A549 (cell line): ENCODE data around the gene SLC1A3. TPM values are rescaled to one million over a fixed set of nuclear protein-coding genes. Genes with fewer than 3 reads are reported as not detected.

ENCODE experiments used
- ATAC-seq, 2 experiments: fragments of 200-7000 bp in 1 of 2; fragments of >200 bp in 1 of 2; cut with Nextera tagmentation in 1 of 2; cut with Tn5 transposase in 1 of 2; 3 replicates each; pipeline versions ENCODE4 v1.8.0 to v1.9.1; 2018 to 2020; ENCODE audit warnings: mild to moderate bottlenecking in 1 of 2, moderate library complexity in 1 of 2
- CTCF ChIA-PET: fragments of 300-600 bp; sonication (Branson Sonifier 250); formaldehyde crosslinking; extraction: SDS; loops from one replicate; lab custom pipeline; 2021; ENCODE audit warnings: antibody characterized with exemption, inconsistent platforms; lab: Yijun Ruan, JAX
- POLR2A ChIA-PET: fragments of 350-600 bp; formaldehyde crosslinking; extraction: SDS; loops from one replicate; lab custom pipeline; 2021; ENCODE audit warnings: antibody characterized with exemption, inconsistent platforms; lab: Yijun Ruan, JAX
- DNase-seq, 2 experiments: peaks; one replicate each; pipeline versions ENCODE4 v3.0.0 to v3.0.0-alpha.2; 2011 to 2016; ENCODE audit warnings: low read depth in 1 of 2, low spot score in 1 of 2
- FAIRE-seq: peaks from 2 replicates; lab custom pipeline; 2011; peaks lifted over from hg19 to GRCh38; lab: Jason Lieb, UNC
- H3K27ac ChIP-seq, 2 experiments: fragments of >200 bp; sonication (Bioruptor Twin); formaldehyde crosslinking; 3 replicates each; pipeline ENCODE4 v1.5.1; 2016 to 2017
- H3K4me1 ChIP-seq: fragments of >200 bp; sonication (Bioruptor Twin); formaldehyde crosslinking; 3 replicates; pipeline ENCODE4 v1.6.1; 2016
- H3K4me2 ChIP-seq: fragments of >200 bp; sonication (Bioruptor Twin); formaldehyde crosslinking; 3 replicates; pipeline ENCODE4 v1.6.1; 2016
- H3K4me3 ChIP-seq: fragments of >200 bp; sonication (Bioruptor Twin); formaldehyde crosslinking; 3 replicates; pipeline ENCODE4 v1.5.1; 2016
- H3K9me3 ChIP-seq: fragments of >200 bp; sonication (Bioruptor Twin); formaldehyde crosslinking; 3 replicates; pipeline ENCODE4 v1.6.1; 2016
- CBX8 ChIP-seq: fragments of 200-600 bp; sonication (generic); IDR thresholded peaks from 2 replicates; pipeline ENCODE4 v1.6.1; 2016
- CHD2 ChIP-seq: fragments of 150-350 bp; IDR thresholded peaks from 2 replicates; pipeline ENCODE4 v1.6.1; 2014; ENCODE audit warnings: low read length; ENCODE audit not compliant: partially characterized antibody
- ESRRA ChIP-seq: fragments of 150-350 bp; IDR thresholded peaks from 2 replicates; pipeline ENCODE4 v1.6.1; 2014; ENCODE audit warnings: mild to moderate bottlenecking, low read length, borderline replicate concordance
- FOSB ChIP-seq: fragments of 250-450 bp; sonication (Bioruptor Pico); IDR thresholded peaks from 2 replicates; pipeline ENCODE4 v1.5.0; 2020; ENCODE audit warnings: mild to moderate bottlenecking, moderate library complexity
- FOSL2 ChIP-seq, 2 experiments: fragments of 450-650 bp in 1 of 2; fragments of >200 bp in 1 of 2; sonication (Bioruptor Twin) in 1 of 2; formaldehyde crosslinking; IDR thresholded peaks; 2 replicates each; pipeline versions ENCODE4 v1.5.0 to v1.6.1; 2016 to 2020; ENCODE audit warnings: mild to moderate bottlenecking in 1 of 2, moderate library complexity in 1 of 2
- FOXS1 ChIP-seq: fragments of 250-450 bp; sonication (Bioruptor Pico); IDR thresholded peaks from 2 replicates; pipeline ENCODE4 v1.5.0; 2020; ENCODE audit warnings: mild to moderate bottlenecking, moderate library complexity
- GATA3 ChIP-seq: IDR thresholded peaks from 2 replicates; pipeline ENCODE4 v1.6.1; 2012; ENCODE audit warnings: borderline replicate concordance
- HEYL ChIP-seq: fragments of 250-450 bp; sonication (Bioruptor Pico); IDR thresholded peaks from 2 replicates; pipeline ENCODE4 v1.8.0; 2021; ENCODE audit warnings: mild to moderate bottlenecking, moderate library complexity
- HOXB5 ChIP-seq: fragments of 250-450 bp; sonication (Bioruptor Pico); IDR thresholded peaks from 2 replicates; pipeline ENCODE4 v1.5.0; 2020; ENCODE audit warnings: mild to moderate bottlenecking, moderate library complexity
- JUN ChIP-seq, 2 experiments: fragments of >200 bp; sonication (Bioruptor Twin); formaldehyde crosslinking; IDR thresholded peaks; 2 replicates in 1 of 2; 3 replicates in 1 of 2; pipeline ENCODE4 v1.6.1; 2016 to 2017
- JUNB ChIP-seq: fragments of >200 bp; sonication (Bioruptor Twin); formaldehyde crosslinking; IDR thresholded peaks from 2 replicates; pipeline ENCODE4 v1.6.1; 2016
- MYC ChIP-seq: IDR thresholded peaks from 2 replicates; pipeline ENCODE4 v1.6.1; 2012; ENCODE audit warnings: mild to moderate bottlenecking, inconsistent platforms, low read length, improper control_type of control experiment, borderline replicate concordance
- NPAS2 ChIP-seq: fragments of 250-450 bp; sonication (Bioruptor Pico); IDR thresholded peaks from 2 replicates; pipeline ENCODE4 v1.8.0; 2022; ENCODE audit warnings: mild to moderate bottlenecking, moderate library complexity, borderline replicate concordance
- NR3C1 ChIP-seq: fragments of >200 bp; sonication (Bioruptor Twin); formaldehyde crosslinking; IDR thresholded peaks from 3 replicates; pipeline ENCODE4 v1.6.1; 2017
- PHF8 ChIP-seq: fragments of 200-600 bp; sonication (generic); IDR thresholded peaks from 2 replicates; pipeline ENCODE4 v1.6.1; 2016; ENCODE audit warnings: low read depth, mild to moderate bottlenecking, antibody characterized with exemption, moderate library complexity, borderline replicate concordance
- POLR2AphosphoS2 ChIP-seq: conservative IDR thresholded peaks from 2 replicates; pipeline ENCODE4 v1.6.1; 2012; ENCODE audit warnings: low read length, improper control_type of control experiment, inconsistent platforms
- SMC3 ChIP-seq: fragments of >200 bp; sonication (Bioruptor Twin); formaldehyde crosslinking; IDR thresholded peaks from 3 replicates; pipeline ENCODE4 v1.6.1; 2018; ENCODE audit warnings: inconsistent platforms
- TP53 ChIP-seq: fragments of 250-450 bp; sonication (Bioruptor Pico); IDR thresholded peaks from 2 replicates; pipeline ENCODE4 v1.5.0; 2021; ENCODE audit warnings: mild to moderate bottlenecking, moderate library complexity
- ZC3H11A ChIP-seq: fragments of 450-650 bp; IDR thresholded peaks from 2 replicates; pipeline ENCODE4 v1.6.1; 2014; ENCODE audit warnings: antibody characterized with exemption, mild to moderate bottlenecking
- WGBS: methylation state at CpG from one replicate; pipeline ENCODE4 v1.1.6; 2017; ENCODE audit errors: missing lambda C conversion rate; 5-methylcytosine and 5-hydroxymethylcytosine counted together
- polyA plus RNA-seq, 4 experiments: library from polyadenylated mRNA; depleted of rRNA in 3 of 4; stranded (reverse); fragments of >200 nt; fragmentation: RNase III in 1 of 4; extraction: RNeasy Plus Mini Kit Qiagen cat#74134 plus additional on column Dnase treatment in 1 of 4; gene quantifications; 2 replicates in 3 of 4; 3 replicates in 1 of 4; pipeline ENCODE4 v1.2.3, GENCODE V29; 2011 to 2017
- TF ChIP-seq, protein P1 (sequence below): IDR thresholded peaks from 2 replicates; pipeline ENCODE4 v1.6.1; 2012
- TF ChIP-seq, protein P2 (sequence below): fragments of 450-650 bp; IDR thresholded peaks from 2 replicates; pipeline ENCODE4 v1.6.1; 2014; ENCODE audit warnings: antibody characterized with exemption
- TF ChIP-seq, protein P3 (sequence below): IDR thresholded peaks from 2 replicates; pipeline ENCODE4 v1.6.1; 2012
- TF ChIP-seq, protein P4 (sequence below): fragments of >200 bp; sonication (Bioruptor Twin); formaldehyde crosslinking; IDR thresholded peaks from 3 replicates; pipeline ENCODE4 v1.5.1; 2016
- TF ChIP-seq, protein P5 (sequence below): fragments of 200-600 bp; sonication (generic); IDR thresholded peaks from 2 replicates; pipeline ENCODE4 v1.6.1; 2016; ENCODE audit warnings: antibody characterized with exemption, mild to moderate bottlenecking, moderate library complexity

SLC1A3 gene
- polyA plus RNA-seq, 2 of the 4 experiments (the other 2 are of a cell fraction), result not detected

DNA sequence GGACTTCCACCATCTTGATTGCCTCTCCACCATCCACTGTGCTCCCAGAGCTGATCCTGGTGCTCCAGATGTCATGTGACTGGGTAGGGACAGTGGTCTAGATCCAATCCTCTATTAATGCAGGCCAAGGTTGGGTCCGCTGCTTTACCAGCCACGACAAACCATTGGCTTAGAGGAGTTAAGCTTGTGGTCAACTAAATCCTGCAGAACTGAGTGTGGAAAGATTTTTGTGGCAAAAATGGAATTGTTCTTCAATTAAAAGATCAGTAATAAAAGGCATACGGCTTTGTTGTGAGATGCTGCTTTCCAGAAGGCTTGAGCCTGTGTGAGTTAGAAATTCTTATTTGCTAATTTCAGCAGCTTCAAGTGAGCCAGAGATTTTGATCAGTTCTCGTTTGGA lies 30.7 kb downstream of the SLC1A3 start (continued):
- TF ChIP-seq, protein P1, sequence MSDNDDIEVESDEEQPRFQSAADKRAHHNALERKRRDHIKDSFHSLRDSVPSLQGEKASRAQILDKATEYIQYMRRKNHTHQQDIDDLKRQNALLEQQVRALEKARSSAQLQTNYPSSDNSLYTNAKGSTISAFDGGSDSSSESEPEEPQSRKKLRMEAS, result no peak
- no peak for TF ChIP-seq MYC
- TF ChIP-seq GATA3, result no peak
- no peak for TF ChIP-seq TP53
- TF ChIP-seq ZC3H11A, result no peak
- TF ChIP-seq ESRRA, result no peak
- TF ChIP-seq, protein P2, sequence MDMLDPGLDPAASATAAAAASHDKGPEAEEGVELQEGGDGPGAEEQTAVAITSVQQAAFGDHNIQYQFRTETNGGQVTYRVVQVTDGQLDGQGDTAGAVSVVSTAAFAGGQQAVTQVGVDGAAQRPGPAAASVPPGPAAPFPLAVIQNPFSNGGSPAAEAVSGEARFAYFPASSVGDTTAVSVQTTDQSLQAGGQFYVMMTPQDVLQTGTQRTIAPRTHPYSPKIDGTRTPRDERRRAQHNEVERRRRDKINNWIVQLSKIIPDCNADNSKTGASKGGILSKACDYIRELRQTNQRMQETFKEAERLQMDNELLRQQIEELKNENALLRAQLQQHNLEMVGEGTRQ, result no peak

DNA sequence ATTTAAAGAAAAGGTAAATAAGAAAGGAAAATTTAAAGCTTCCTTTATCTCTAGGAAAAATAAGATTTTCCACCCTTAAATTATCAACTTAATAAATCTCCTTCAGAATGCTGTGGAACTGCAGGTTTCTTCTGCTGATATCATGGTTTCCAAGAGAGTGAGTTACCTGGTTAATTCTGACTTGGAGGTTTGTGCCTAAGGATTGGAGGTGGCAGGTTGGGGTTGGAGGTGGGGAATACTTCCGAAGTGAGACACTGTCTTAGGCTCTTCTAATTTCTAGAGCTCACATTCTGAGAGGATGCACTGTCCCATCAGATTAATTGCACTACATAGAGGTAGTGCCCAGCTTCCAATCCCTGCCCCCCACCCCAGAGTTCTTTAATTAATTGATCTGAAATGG lies 31.1 kb downstream of the SLC1A3 start:
- 36% methylated on average over 1 of the region's 1 CpG for WGBS
- H3K9me3 ChIP-seq, result no peaks in the 10 kb centered on the region
- FAIRE-seq (no peak), DNase-seq (no peak)
- CTCF ChIA-PET, result interaction anchor here (0.5 to 0.6 kb wide), 2 partner anchors 30 to 130 kb away, joined by 3 read pairs; no protein-coding TSS in a partner anchor
- H3K4me2 ChIP-seq, result no peak overlapping the region
- H3K4me1 ChIP-seq, result no peaks in the 10 kb centered on the region
- POLR2A ChIA-PET, result interaction anchor here (0.6 kb wide), 1 partner anchor 13 kb away, joined by 4 read pairs; no protein-coding TSS in a partner anchor
- no peak for TF ChIP-seq NPAS2 (CRISPR knock-in tag)
- TF ChIP-seq ESRRA, result no peak
- TF ChIP-seq, protein P2, result no peak
- no peak for TF ChIP-seq FOSB (CRISPR knock-in tag)
- TF ChIP-seq, protein P1, result no peak
- no peak for TF ChIP-seq HOXB5 (CRISPR knock-in tag)
- TF ChIP-seq, protein P3, sequence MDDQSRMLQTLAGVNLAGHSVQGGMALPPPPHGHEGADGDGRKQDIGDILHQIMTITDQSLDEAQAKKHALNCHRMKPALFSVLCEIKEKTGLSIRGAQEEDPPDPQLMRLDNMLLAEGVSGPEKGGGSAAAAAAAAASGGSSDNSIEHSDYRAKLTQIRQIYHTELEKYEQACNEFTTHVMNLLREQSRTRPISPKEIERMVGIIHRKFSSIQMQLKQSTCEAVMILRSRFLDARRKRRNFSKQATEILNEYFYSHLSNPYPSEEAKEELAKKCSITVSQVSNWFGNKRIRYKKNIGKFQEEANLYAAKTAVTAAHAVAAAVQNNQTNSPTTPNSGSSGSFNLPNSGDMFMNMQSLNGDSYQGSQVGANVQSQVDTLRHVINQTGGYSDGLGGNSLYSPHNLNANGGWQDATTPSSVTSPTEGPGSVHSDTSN, result no peak
- TF ChIP-seq FOSL2 (IDR thresholded peaks at IDR 0.05), result no peak
- no peak for TF ChIP-seq FOSL2 (CRISPR knock-in tag; IDR thresholded peaks at IDR 0.05)
- TF ChIP-seq CHD2, result no peak
- no peak for TF ChIP-seq PHF8
- TF ChIP-seq, protein P4, sequence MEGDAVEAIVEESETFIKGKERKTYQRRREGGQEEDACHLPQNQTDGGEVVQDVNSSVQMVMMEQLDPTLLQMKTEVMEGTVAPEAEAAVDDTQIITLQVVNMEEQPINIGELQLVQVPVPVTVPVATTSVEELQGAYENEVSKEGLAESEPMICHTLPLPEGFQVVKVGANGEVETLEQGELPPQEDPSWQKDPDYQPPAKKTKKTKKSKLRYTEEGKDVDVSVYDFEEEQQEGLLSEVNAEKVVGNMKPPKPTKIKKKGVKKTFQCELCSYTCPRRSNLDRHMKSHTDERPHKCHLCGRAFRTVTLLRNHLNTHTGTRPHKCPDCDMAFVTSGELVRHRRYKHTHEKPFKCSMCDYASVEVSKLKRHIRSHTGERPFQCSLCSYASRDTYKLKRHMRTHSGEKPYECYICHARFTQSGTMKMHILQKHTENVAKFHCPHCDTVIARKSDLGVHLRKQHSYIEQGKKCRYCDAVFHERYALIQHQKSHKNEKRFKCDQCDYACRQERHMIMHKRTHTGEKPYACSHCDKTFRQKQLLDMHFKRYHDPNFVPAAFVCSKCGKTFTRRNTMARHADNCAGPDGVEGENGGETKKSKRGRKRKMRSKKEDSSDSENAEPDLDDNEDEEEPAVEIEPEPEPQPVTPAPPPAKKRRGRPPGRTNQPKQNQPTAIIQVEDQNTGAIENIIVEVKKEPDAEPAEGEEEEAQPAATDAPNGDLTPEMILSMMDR, result no peak
- no peak for TF ChIP-seq HEYL (CRISPR knock-in tag)
- TF ChIP-seq, all 56 proteins: peak for 0
- Histone ChIP-seq H3K27ac (no peak overlapping the region), H3K4me3 (no peak overlapping the region)
- ATAC-seq, result no peak

DNA sequence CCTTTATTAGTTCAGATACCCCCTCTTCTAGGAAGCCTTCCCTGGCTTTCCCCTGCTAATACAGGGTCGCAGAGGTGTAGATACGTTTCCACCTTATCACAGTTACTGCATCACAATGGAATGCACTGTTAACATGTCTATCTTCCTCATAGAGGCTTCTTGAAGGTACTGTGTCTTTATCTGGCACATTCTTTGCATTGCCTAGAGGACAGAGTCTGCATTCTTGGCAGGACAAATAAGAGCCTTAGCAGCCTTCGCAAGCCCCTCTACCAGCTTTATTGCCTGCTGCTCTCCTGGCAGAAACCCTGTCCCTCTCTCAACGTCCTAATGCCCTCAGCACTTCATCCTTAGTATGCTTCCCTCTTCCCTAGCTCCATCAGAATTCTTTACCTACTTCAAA lies 31.6 kb downstream of the SLC1A3 start:
- Histone ChIP-seq H3K4me2 (no peak overlapping the region), H3K4me3 (no peak overlapping the region), H3K27ac (no peak overlapping the region), H3K4me1 (no peaks in the 10 kb centered on the region), H3K9me3 (no peaks in the 10 kb centered on the region)
- FAIRE-seq (no peak), ATAC-seq (no peak), DNase-seq (no peak)
- ChIA-PET POLR2A (interaction anchor here (0.6 kb wide), 1 partner anchor 13 kb away, joined by 4 read pairs; no protein-coding TSS in a partner anchor), CTCF (interaction anchor here (0.5 kb wide), 1 partner anchor 31 kb away, joined by 3 read pairs; no protein-coding TSS in a partner anchor)
- WGBS, result 4% methylated on average over 4 of the region's 4 CpGs
- TF ChIP-seq CBX8 (no peak), NR3C1 (no peak), FOXS1 (CRISPR knock-in tag) (no peak), POLR2AphosphoS2 (no peak), SMC3 (no peak), CHD2 (no peak), JUNB (no peak), FOSB (CRISPR knock-in tag) (no peak), JUN (IDR thresholded peaks at IDR 0.05) (no peak), FOSL2 (IDR thresholded peaks at IDR 0.05) (no peak), FOSL2 (CRISPR knock-in tag; IDR thresholded peaks at IDR 0.05) (no peak)
- TF ChIP-seq, protein P3, result no peak
- TF ChIP-seq, protein P5, sequence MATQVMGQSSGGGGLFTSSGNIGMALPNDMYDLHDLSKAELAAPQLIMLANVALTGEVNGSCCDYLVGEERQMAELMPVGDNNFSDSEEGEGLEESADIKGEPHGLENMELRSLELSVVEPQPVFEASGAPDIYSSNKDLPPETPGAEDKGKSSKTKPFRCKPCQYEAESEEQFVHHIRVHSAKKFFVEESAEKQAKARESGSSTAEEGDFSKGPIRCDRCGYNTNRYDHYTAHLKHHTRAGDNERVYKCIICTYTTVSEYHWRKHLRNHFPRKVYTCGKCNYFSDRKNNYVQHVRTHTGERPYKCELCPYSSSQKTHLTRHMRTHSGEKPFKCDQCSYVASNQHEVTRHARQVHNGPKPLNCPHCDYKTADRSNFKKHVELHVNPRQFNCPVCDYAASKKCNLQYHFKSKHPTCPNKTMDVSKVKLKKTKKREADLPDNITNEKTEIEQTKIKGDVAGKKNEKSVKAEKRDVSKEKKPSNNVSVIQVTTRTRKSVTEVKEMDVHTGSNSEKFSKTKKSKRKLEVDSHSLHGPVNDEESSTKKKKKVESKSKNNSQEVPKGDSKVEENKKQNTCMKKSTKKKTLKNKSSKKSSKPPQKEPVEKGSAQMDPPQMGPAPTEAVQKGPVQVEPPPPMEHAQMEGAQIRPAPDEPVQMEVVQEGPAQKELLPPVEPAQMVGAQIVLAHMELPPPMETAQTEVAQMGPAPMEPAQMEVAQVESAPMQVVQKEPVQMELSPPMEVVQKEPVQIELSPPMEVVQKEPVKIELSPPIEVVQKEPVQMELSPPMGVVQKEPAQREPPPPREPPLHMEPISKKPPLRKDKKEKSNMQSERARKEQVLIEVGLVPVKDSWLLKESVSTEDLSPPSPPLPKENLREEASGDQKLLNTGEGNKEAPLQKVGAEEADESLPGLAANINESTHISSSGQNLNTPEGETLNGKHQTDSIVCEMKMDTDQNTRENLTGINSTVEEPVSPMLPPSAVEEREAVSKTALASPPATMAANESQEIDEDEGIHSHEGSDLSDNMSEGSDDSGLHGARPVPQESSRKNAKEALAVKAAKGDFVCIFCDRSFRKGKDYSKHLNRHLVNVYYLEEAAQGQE, result no peak
